Uterus (tissue), 4 donors: ENCODE measurements around the gene FOS. TPM values are rescaled to one million over a fixed set of nuclear protein-coding genes. Genes with fewer than 3 reads are reported as not detected.

Experiments used
- DNase-seq, 2 donors: peaks; one replicate each; pipeline ENCODE4 v3.0.0-alpha.2; 2019 to 2020
- H3K27ac ChIP-seq, 2 donors: fragments of 200-600 bp; sonication (generic); 1 replicate in 1 of 2; 2 replicates in 1 of 2; pipeline ENCODE4 v1.5.1; 2016 to 2018
- H3K27me3 ChIP-seq, 2 donors: fragments of 200-600 bp; sonication (generic); one replicate each; pipeline ENCODE4 v1.5.1; 2018 to 2019; ENCODE audit warnings: control low read depth in 1 of 2
- H3K36me3 ChIP-seq, 2 donors: fragments of 200-600 bp; sonication (generic); one replicate each; pipeline ENCODE4 v1.5.1; 2019; ENCODE audit warnings: control low read depth in 1 of 2
- H3K4me1 ChIP-seq, 2 donors: fragments of 200-600 bp; sonication (generic); one replicate each; pipeline ENCODE4 v1.5.1; 2018 to 2019; ENCODE audit warnings: control low read depth in 1 of 2
- H3K4me3 ChIP-seq, 2 donors: fragments of 200-600 bp; sonication (generic); 1 replicate in 1 of 2; 2 replicates in 1 of 2; pipeline ENCODE4 v1.5.1; 2018 to 2019; ENCODE audit warnings: mild to moderate bottlenecking in 1 of 2
- H3K9me3 ChIP-seq, 2 donors: fragments of 200-600 bp; sonication (generic); one replicate each; pipeline ENCODE4 v1.5.1; 2019; ENCODE audit warnings: control low read depth in 1 of 2
- POLR2A ChIP-seq, 2 donors: fragments of 450-650 bp; IDR thresholded peaks; one replicate each; pipeline ENCODE4 v1.6.1; 2016; ENCODE audit warnings: antibody characterized with exemption in 2 of 2, mild to moderate bottlenecking in 1 of 2, moderate library complexity in 1 of 2
- intact Hi-C: fragments of 100-400 bp; cut with DNase I; formaldehyde crosslinking; loops from one replicate; pipeline ENCODE4 v1.15.1; 2023; ENCODE audit warnings: low total_unique reads
- total RNA-seq, 4 donors: library from RNA; depleted of rRNA in 3 of 4; stranded (reverse); fragments of >200 nt in 3 of 4; gene quantifications; one replicate each; pipeline versions ENCODE4 v1.1.0 to v1.2.4, GENCODE V29; 2014 to 2023
- TF ChIP-seq, protein P1 (sequence below), 4 experiments: fragments of 200-600 bp in 2 of 4; fragments of 450-650 bp in 2 of 4; sonication (generic) in 2 of 4; IDR thresholded peaks; one replicate each; pipeline ENCODE4 v1.5.1; 2016 to 2019; ENCODE audit warnings: antibody characterized with exemption in 4 of 4, mild to moderate bottlenecking in 2 of 4, moderate library complexity in 1 of 4
- donor health status: DM: yes; HTN: yes; CAD: no.

FOS gene
- total RNA-seq, 4 donors from 2014 or later = 29.2 to 1,111 (median 137) TPM

DNA sequence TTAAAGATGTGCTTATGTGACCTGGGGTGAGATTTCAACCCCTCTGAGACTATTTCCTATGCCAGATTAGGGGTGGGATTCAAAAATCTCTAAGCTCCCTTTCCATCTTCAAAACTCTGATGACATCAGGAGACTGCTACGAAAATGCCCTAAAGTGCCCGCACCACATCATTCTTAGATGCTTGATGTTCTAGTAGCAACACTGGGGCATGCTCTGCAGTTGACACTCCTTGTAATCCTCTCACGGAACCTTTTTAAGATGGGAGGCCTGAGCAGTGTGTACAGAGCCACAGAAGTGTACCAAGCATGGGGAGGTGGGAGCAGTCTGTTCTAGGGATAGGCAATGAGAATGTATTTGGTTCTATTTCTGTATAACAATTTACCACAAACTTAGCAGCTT, 12.2 kb downstream of the FOS start:
- intact Hi-C loops = no loop called here
- H3K27ac ChIP-seq = no peak overlapping the region
- TF ChIP-seq, protein P1, sequence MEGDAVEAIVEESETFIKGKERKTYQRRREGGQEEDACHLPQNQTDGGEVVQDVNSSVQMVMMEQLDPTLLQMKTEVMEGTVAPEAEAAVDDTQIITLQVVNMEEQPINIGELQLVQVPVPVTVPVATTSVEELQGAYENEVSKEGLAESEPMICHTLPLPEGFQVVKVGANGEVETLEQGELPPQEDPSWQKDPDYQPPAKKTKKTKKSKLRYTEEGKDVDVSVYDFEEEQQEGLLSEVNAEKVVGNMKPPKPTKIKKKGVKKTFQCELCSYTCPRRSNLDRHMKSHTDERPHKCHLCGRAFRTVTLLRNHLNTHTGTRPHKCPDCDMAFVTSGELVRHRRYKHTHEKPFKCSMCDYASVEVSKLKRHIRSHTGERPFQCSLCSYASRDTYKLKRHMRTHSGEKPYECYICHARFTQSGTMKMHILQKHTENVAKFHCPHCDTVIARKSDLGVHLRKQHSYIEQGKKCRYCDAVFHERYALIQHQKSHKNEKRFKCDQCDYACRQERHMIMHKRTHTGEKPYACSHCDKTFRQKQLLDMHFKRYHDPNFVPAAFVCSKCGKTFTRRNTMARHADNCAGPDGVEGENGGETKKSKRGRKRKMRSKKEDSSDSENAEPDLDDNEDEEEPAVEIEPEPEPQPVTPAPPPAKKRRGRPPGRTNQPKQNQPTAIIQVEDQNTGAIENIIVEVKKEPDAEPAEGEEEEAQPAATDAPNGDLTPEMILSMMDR (IDR thresholded peaks at IDR 0.05) = no peak
- TF ChIP-seq POLR2A (IDR thresholded peaks at IDR 0.05) = no peak
- no peaks in the 10 kb centered on the region for H3K4me1 ChIP-seq
- no peaks in the 10 kb centered on the region for H3K27me3 ChIP-seq
- no peak overlapping the region for H3K4me3 ChIP-seq
- no peaks in the 10 kb centered on the region for H3K9me3 ChIP-seq
- H3K36me3 ChIP-seq = no peaks in the 10 kb centered on the region
- no peak for DNase-seq

DNA sequence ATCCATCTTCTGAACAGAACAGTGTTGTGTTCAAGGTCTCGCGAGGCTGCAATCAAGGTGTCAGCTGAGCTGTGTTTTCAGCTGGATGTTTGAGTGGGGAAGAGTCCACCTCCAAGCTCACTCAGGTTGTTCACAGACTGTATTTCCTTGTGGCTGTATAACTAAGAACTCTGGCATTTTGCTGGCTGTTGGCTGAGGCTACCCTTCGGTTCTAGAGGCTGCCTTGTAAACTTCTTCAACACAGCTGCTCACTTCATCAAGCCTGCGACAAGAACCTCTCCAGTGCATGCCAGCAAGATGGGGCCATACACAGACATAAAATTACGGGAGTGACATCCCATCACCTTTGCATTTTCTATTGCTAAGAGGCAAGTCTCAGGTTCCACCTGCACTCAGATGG, 12.7 kb downstream of the FOS start:
- Histone ChIP-seq H3K36me3 (no peaks in the 10 kb centered on the region), H3K9me3 (no peaks in the 10 kb centered on the region), H3K27ac (no peak overlapping the region), H3K4me1 (no peaks in the 10 kb centered on the region), H3K4me3 (no peak overlapping the region), H3K27me3 (no peaks in the 10 kb centered on the region)
- intact Hi-C loops = no loop called here
- peak in 1 of 2 donors; percentile 10 for DNase-seq
- TF ChIP-seq, protein P1 (IDR thresholded peaks at IDR 0.05) = no peak
- no peak for TF ChIP-seq POLR2A (IDR thresholded peaks at IDR 0.05)

DNA sequence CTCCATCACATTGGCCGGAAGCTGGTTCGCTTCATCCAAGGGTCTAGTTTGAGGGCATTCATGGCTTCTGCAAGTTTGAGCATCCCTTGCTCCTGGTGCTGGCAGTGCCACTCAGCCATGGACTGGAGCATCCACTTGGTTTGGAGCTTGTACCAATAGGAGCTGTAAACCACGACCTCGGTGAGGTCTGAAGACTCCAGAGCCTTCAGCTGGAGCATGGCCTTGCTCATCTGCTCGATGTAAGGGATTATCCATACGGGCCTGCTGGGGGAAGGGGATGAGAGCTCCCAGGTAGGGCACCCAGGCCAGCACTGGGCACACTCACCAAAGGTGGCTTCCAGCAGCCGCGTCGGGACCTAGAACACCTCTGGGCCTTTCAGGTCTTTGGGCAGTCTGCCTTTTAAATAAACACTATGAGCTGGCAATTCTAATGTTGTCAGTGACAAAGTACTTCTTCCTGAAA, 13.5 kb downstream of the FOS start:
- intact Hi-C loops = no loop called here
- Histone ChIP-seq H3K4me1 (no peaks in the 10 kb centered on the region), H3K4me3 (no peak overlapping the region), H3K9me3 (no peaks in the 10 kb centered on the region), H3K36me3 (no peaks in the 10 kb centered on the region), H3K27me3 (no peaks in the 10 kb centered on the region), H3K27ac (no peak overlapping the region)
- DNase-seq = peak in 1 of 2 donors; percentile 15
- TF ChIP-seq, protein P1 (IDR thresholded peaks at IDR 0.05) = no peak
- TF ChIP-seq POLR2A (IDR thresholded peaks at IDR 0.05) = no peak

DNA sequence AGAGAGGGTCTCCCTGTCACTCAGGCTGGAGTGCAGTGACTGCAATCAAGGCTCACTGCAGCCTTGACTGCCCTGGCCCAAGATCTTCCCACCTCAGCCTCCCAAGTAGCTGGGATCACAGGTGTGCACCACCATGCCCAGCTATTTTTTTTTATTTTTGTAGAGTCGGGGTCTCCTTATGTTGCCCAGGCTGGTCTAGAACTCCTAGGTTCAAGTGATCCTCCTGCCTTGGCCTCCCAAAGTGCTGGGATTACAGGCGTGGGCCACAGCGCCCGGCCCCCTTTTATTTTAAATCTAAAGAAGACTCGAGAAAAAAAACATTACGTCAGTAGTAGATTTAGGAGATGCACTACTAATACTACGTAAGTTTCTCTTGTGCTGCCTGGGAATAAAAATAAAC, 14.3 kb downstream of the FOS start:
- peak in 1 of 2 donors; percentile 11 for DNase-seq
- Histone ChIP-seq H3K4me3 (no peak overlapping the region), H3K27me3 (no peaks in the 10 kb centered on the region), H3K9me3 (no peaks in the 10 kb centered on the region), H3K36me3 (no peaks in the 10 kb centered on the region), H3K27ac (no peak overlapping the region), H3K4me1 (no peaks in the 10 kb centered on the region)
- intact Hi-C loops = no loop called here
- TF ChIP-seq POLR2A (IDR thresholded peaks at IDR 0.05) = no peak
- TF ChIP-seq, protein P1 (IDR thresholded peaks at IDR 0.05) = no peak

DNA sequence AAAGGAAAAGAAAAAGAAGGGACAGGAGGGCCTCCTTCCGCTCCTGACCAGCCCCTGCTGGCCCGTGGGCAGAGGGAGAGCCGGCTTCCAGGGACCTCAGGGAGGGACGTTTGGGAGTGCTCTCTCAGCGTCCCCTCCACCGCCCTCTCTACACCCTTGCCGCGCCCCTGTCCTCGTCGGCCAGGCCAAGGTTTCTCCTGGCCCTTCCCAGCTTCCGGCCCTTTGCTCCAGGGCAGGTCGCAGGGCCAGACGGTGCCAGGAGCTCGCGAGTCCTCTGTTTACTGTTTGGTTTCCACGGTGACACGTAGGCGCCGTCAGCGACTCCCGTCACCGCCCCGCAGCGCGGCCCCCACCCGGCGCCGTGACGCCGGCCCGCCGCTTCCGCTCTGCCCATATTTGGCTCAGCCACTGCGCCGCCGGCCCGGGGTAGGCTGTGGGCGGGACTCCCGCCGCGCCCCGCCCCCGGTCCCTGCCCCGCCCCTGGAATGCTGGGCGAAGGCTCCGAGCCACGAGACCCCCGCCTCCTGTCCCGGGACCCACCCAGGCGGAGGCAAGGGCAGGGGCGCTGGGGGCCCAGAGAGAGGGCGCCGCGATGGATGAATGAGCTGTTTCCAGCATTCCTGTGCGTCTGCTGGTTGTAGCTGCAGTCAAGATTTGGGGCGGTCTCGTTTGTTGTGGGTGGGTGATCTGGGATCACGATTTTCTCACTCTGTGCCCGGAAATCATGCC, 15.5 kb downstream of the FOS start:
- Histone ChIP-seq H3K36me3 (no peaks in the 10 kb centered on the region), H3K27ac (peak overlapping the region; percentile 93 to 94), H3K27me3 (no peaks in the 10 kb centered on the region), H3K4me1 (no peaks in the 10 kb centered on the region), H3K9me3 (no peaks in the 10 kb centered on the region), H3K4me3 (peak overlapping the region; percentile 58 to 66)
- intact Hi-C loops = no loop called here
- peak; percentile 95 to 97 for DNase-seq
- TF ChIP-seq, protein P1 (IDR thresholded peaks at IDR 0.05) = peak in 1 of 4 experiments; percentile 24
- TF ChIP-seq POLR2A (IDR thresholded peaks at IDR 0.05) = peak in 1 of 2 donors; percentile 67
